Endometrium (tissue), 2 donors: ENCODE data around the gene ZNF487.
"Not testable (repeated sequence)": the region's sequence is repeated elsewhere in the genome, so short reads cannot be mapped to it uniquely, and the experiment has no call there.

Source experiments
- FAIRE-seq: peaks from 2 replicates; lab custom pipeline; 2012; peaks lifted over from hg19 to GRCh38; lab: Jason Lieb, UNC
- donor health status: control.
- donor health status: control.

Gene ZNF487

GRCh38 chr10:43440463-43441134 is 3.7 kb downstream of the ZNF487 start:
- no peak for FAIRE-seq

GRCh38 chr10:43444323-43444722 is 7.4 kb downstream of the ZNF487 start:
- no peak for FAIRE-seq

- no peak for FAIRE-seq
Measured at GRCh38 chr10:43444897-43445466, 8.1 kb downstream of the ZNF487 start.

- FAIRE-seq = not testable (repeated sequence)
Measured at GRCh38 chr10:43446219-43447017, 9.5 kb downstream of the ZNF487 start.

- no peak for FAIRE-seq
Measured at GRCh38 chr10:43448742-43449141, 11.8 kb downstream of the ZNF487 start.

- no peak for FAIRE-seq
Measured at GRCh38 chr10:43452356-43452914, 15.5 kb downstream of the ZNF487 start.

GRCh38 chr10:43453266-43453831 is 16.4 kb downstream of the ZNF487 start:
- no peak for FAIRE-seq

GRCh38 chr10:43454025-43454424 is 17.1 kb downstream of the ZNF487 start:
- FAIRE-seq = not testable (repeated sequence)

GRCh38 chr10:43456561-43456960 is 19.6 kb downstream of the ZNF487 start:
- FAIRE-seq = not testable (repeated sequence)

GRCh38 chr10:43458227-43458626 is 21.3 kb downstream of the ZNF487 start:
- FAIRE-seq = no peak

GRCh38 chr10:43461950-43462349 is 25.0 kb downstream of the ZNF487 start:
- peak; percentile 55 for FAIRE-seq

- FAIRE-seq = not testable (repeated sequence)
Measured at GRCh38 chr10:43465086-43465735, 28.3 kb downstream of the ZNF487 start.

- FAIRE-seq = not testable (repeated sequence)
Measured at GRCh38 chr10:43465736-43466120, 28.8 kb downstream of the ZNF487 start.

GRCh38 chr10:43471146-43471545 is 34.2 kb downstream of the ZNF487 start:
- no peak for FAIRE-seq

GRCh38 chr10:43471935-43472720 is 35.2 kb downstream of the ZNF487 start:
- no peak for FAIRE-seq

GRCh38 chr10:43479275-43479674 is 42.4 kb downstream of the ZNF487 start:
- FAIRE-seq = no peak

GRCh38 chr10:43482319-43483078 is 45.6 kb downstream of the ZNF487 start:
- no peak for FAIRE-seq

- no peak for FAIRE-seq
Measured at GRCh38 chr10:43491855-43492254, 54.9 kb downstream of the ZNF487 start.

GRCh38 chr10:43502931-43503330 is 66.0 kb downstream of the ZNF487 start:
- no peak for FAIRE-seq
